ENCODE results near the gene ZNF444. TPM values are rescaled to one million over a fixed set of nuclear protein-coding genes. Genes with fewer than 3 reads are reported as not detected.
A peak's percentile ranks its signal among the peaks of the same experiment; 100 is the strongest.

ZNF444 gene
- total RNA-seq, 1 donor from 2014 or later, result 38.7 TPM

- peaks cover 15% of the 10 kb centered on the region for H3K4me1 ChIP-seq
These were observed 7.0 kb upstream of the ZNF444 start for GRCh38 chr19:56133858-56134653.

DNA sequence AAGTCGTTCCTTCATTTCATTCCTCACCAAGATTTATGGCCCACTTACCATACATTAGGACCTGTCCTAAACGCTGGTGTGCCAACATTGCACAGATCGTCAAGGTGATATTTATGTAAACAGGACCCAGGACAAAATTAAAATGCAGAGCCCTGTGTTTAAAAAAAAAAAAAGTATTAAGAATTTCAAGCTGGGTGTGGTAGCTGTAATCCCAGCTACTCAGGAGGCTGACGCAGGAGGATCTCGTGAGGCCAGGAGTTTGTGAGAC is 6.5 kb upstream of the ZNF444 start:
- H3K4me3 ChIP-seq, result no peak overlapping the region
- peak overlapping the region; percentile 65 for H3K27ac ChIP-seq
- no peaks in the 10 kb centered on the region for H3K27me3 ChIP-seq (ENCODE audit: low read depth)
- intact Hi-C loops (cut with DNase I), result no loop called here
- TF ChIP-seq CTCF (IDR thresholded peaks at IDR 0.05), result no peak
- no peak for ATAC-seq
- H3K9me3 ChIP-seq, result no peaks in the 10 kb centered on the region
- no peaks in the 10 kb centered on the region for H3K36me3 ChIP-seq
- DNase-seq, result no peak
- H3K4me1 ChIP-seq, result peaks cover 16% of the 10 kb centered on the region

More at GRCh38 chr19:56133858-56134653, 7.0 kb upstream of the ZNF444 start:
- Histone ChIP-seq H3K36me3 (no peaks in the 10 kb centered on the region), H3K9me3 (no peaks in the 10 kb centered on the region), H3K4me3 (no peak overlapping the region), H3K27me3 (ENCODE audit: low read depth) (no peaks in the 10 kb centered on the region), H3K27ac (peak overlapping the region; percentile 65)
- DNase-seq, result peak; percentile 71
- ATAC-seq, result peak; percentile 67 to 76
- intact Hi-C loops (cut with DNase I), result no loop called here
- TF ChIP-seq CTCF (IDR thresholded peaks at IDR 0.05), result no peak

DNA sequence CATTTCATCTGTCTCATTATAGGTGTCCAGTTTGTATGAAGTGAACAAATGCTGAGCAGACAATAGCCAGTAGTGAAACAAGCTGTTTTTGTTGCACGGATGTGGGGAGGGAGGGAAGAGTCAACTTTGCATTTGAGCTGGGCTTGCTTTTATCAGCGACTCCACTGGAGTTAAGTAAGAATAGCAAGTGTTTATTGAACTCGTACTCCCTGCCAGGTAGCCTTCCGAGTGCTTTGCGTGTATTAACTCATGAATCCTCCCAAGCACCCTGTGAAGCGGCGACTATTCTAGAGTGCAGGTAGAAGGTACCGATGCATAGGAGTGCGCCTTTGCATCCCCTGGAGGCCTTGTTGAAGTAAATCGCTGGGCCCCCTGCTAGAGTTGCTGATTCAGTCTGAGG is 4.7 kb upstream of the ZNF444 start:
- intact Hi-C loops (cut with DNase I), result no loop called here
- H3K4me3 ChIP-seq, result no peak overlapping the region
- no peak for DNase-seq
- no peak for TF ChIP-seq CTCF (IDR thresholded peaks at IDR 0.05)
- H3K27me3 ChIP-seq (ENCODE audit: low read depth), result no peaks in the 10 kb centered on the region
- no peaks in the 10 kb centered on the region for H3K36me3 ChIP-seq
- ATAC-seq, result no peak
- H3K9me3 ChIP-seq, result no peaks in the 10 kb centered on the region
- peaks cover 25% of the 10 kb centered on the region for H3K4me1 ChIP-seq
- peak overlapping the region; percentile 72 for H3K27ac ChIP-seq

GRCh38 chr19:56137405-56137804 is 3.7 kb upstream of the ZNF444 start:
- ATAC-seq, result no peak
- Histone ChIP-seq H3K27me3 (ENCODE audit: low read depth) (no peaks in the 10 kb centered on the region), H3K36me3 (no peaks in the 10 kb centered on the region), H3K4me1 (peaks cover 33% of the 10 kb centered on the region), H3K27ac (peak overlapping the region; percentile 72), H3K4me3 (no peak overlapping the region), H3K9me3 (no peaks in the 10 kb centered on the region)
- TF ChIP-seq CTCF (IDR thresholded peaks at IDR 0.05), result no peak
- DNase-seq, result peak; percentile 81
- intact Hi-C loops (cut with DNase I), result no loop called here

DNA sequence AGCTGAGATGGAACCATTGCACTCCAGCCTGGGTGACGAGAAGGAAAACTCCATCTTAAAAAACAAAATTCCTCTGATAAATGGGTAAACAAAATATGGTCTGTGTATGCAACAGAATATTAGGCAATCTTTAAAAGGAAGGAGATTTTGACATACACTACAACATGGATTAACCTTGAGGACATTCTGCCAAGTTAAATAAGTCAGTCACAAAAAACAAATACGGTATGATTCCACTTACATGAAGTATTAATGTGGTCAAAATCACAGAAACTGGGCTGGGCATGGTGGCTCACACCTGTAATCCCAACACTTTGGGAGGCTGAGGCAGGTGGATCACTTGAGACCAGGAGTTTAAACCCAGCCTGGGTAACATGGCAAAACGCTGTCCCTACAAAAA is 3.0 kb upstream of the ZNF444 start:
- no peak overlapping the region for H3K4me3 ChIP-seq
- peak overlapping the region; percentile 72 for H3K27ac ChIP-seq
- H3K36me3 ChIP-seq, result no peaks in the 10 kb centered on the region
- H3K4me1 ChIP-seq, result peaks cover 35% of the 10 kb centered on the region
- intact Hi-C loops (cut with DNase I), result no loop called here
- no peaks in the 10 kb centered on the region for H3K9me3 ChIP-seq
- DNase-seq (peak; percentile 41), ATAC-seq (no peak)
- no peaks in the 10 kb centered on the region for H3K27me3 ChIP-seq (ENCODE audit: low read depth)
- TF ChIP-seq CTCF (IDR thresholded peaks at IDR 0.05), result no peak

All from lower lobe of right lung (tissue), 2 donors.